ENCODE data around the gene FAM110D. TPM values are rescaled to one million over a fixed set of nuclear protein-coding genes. Genes with fewer than 3 reads are reported as not detected.

The FAM110D gene
- total and polyA plus RNA-seq, 2 experiments from 2014 or later, result 0.24 to 0.39 TPM

DNA sequence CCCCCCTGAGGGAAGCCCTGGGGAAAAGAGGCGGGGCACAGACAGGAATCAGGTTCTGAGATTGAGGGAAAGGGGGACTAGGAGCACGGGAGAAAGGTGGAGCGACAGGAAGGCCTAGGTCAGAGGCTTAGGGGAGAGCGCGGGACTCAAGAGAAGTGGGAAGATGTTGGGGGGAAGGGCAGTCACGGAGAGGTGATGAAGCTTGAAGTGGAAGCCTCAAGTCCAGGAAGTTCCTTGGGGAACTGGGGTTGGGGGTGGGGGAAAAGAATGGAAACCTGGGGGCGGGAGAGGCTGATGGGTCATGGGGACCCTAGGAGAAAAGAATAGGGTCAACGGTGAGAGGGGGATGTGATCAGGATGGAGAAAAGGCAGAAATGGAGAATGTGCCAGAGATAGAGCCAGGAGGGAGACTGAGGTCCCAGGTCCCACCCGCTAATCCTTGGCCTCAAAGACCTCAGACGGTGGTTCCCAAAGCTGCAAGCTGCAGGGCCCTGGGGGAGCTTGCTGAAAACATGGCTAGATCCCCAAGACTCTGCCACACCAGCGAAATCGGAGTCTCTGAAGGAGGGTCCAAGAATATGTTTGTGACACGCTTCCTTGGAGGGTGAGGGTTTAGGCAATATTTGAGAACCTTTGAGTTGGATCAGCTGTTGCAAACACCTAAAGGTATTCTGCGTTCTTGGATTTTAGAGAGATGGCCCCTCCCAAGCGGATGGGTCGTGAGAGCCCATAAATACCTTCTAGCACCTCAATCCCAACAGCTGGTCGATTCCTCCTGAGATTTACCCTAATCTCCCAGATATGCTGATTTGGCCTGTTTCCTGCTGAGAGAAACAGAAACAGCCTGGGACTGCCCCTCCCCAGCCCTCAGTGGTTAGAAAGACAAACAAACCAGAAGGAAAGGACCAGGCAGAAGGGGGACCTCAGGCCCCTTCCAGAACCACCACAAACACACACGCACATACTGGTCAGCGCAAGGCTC, 6.3 kb downstream of the FAM110D start (continued):
- TF ChIP-seq, protein P1, sequence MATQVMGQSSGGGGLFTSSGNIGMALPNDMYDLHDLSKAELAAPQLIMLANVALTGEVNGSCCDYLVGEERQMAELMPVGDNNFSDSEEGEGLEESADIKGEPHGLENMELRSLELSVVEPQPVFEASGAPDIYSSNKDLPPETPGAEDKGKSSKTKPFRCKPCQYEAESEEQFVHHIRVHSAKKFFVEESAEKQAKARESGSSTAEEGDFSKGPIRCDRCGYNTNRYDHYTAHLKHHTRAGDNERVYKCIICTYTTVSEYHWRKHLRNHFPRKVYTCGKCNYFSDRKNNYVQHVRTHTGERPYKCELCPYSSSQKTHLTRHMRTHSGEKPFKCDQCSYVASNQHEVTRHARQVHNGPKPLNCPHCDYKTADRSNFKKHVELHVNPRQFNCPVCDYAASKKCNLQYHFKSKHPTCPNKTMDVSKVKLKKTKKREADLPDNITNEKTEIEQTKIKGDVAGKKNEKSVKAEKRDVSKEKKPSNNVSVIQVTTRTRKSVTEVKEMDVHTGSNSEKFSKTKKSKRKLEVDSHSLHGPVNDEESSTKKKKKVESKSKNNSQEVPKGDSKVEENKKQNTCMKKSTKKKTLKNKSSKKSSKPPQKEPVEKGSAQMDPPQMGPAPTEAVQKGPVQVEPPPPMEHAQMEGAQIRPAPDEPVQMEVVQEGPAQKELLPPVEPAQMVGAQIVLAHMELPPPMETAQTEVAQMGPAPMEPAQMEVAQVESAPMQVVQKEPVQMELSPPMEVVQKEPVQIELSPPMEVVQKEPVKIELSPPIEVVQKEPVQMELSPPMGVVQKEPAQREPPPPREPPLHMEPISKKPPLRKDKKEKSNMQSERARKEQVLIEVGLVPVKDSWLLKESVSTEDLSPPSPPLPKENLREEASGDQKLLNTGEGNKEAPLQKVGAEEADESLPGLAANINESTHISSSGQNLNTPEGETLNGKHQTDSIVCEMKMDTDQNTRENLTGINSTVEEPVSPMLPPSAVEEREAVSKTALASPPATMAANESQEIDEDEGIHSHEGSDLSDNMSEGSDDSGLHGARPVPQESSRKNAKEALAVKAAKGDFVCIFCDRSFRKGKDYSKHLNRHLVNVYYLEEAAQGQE (IDR thresholded peaks at IDR 0.05; ENCODE audit: unreplicated experiment), result no peak
- TF ChIP-seq, protein P2, sequence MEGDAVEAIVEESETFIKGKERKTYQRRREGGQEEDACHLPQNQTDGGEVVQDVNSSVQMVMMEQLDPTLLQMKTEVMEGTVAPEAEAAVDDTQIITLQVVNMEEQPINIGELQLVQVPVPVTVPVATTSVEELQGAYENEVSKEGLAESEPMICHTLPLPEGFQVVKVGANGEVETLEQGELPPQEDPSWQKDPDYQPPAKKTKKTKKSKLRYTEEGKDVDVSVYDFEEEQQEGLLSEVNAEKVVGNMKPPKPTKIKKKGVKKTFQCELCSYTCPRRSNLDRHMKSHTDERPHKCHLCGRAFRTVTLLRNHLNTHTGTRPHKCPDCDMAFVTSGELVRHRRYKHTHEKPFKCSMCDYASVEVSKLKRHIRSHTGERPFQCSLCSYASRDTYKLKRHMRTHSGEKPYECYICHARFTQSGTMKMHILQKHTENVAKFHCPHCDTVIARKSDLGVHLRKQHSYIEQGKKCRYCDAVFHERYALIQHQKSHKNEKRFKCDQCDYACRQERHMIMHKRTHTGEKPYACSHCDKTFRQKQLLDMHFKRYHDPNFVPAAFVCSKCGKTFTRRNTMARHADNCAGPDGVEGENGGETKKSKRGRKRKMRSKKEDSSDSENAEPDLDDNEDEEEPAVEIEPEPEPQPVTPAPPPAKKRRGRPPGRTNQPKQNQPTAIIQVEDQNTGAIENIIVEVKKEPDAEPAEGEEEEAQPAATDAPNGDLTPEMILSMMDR (conservative IDR thresholded peaks at IDR 0.05; ENCODE audit: low read depth in 2 of 2), result no peak

DNA sequence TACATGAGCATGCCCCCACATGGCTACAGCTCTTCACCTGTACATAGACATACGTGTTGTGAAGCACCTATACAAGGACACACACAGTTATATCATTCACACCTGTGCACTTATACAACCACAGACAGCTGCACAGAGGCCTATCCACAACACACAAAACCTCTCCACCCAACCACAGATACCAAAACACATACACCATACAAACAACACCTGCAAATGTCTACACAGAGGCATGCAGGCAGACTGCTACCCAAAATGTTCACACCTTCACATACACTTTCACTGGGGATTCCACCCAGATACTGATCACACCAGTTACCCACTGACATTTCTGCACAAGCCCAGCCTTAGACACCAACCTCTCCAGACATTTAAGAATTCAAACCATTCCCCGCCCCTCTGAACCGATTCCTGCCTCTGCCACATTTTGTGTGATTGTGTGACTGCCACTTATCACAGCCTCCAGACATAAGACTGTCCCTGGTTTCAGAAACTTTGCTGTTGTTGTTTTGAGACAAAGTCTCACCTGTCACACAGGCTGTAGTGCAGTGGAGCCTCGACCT, 7.9 kb downstream of the FAM110D start:
- H3K4me3 Mint-ChIP-seq, result no peak overlapping the region; the same call in 2 of the 3 replicates
- peaks cover 9% of the 10 kb centered on the region; the same call in 1 of the 2 replicates for H3F3A ChIP-seq (replicated peaks; ENCODE audit: low read depth)
- H3K27me3 Mint-ChIP-seq (ENCODE audit: insufficient read depth, low read depth, poor library complexity), result peaks cover 58% of the 10 kb centered on the region
- H3K9me3 Mint-ChIP-seq, result peaks cover 3% of the 10 kb centered on the region; the same call in 1 of the 3 replicates
- no peaks in the 10 kb centered on the region for H4K20me1 ChIP-seq (replicated peaks; ENCODE audit: insufficient read depth)
- no peaks in the 10 kb centered on the region; the same call in 2 of the 3 replicates for H3K36me3 Mint-ChIP-seq (ENCODE audit: low read depth)
- ATAC-seq (no peak), DNase-seq (ENCODE audit: low spot score) (no peak)
- no peak overlapping the region for H3K27ac ChIP-seq (ENCODE audit: low read depth)
- peaks cover 57% of the 10 kb centered on the region for H3K27me3 ChIP-seq (ENCODE audit: insufficient read depth)
- H3K9me2 ChIP-seq (ENCODE audit: insufficient read depth), result no peaks in the 10 kb centered on the region
- H3K79me2 ChIP-seq (replicated peaks; ENCODE audit: insufficient read depth), result 0 out of 2 replicates have a peak, but pooled peaks cover 4% of the 10 kb centered on the region
- no peak overlapping the region for H3K4me2 ChIP-seq
- peaks cover 28% of the 10 kb centered on the region for H3K4me1 Mint-ChIP-seq
- no peak overlapping the region for H3K27ac Mint-ChIP-seq
- H3K4me3 ChIP-seq, result no peak overlapping the region
- no peaks in the 10 kb centered on the region for H3K36me3 ChIP-seq (ENCODE audit: insufficient read depth)
- H2AFZ ChIP-seq, result no peak overlapping the region
- TF ChIP-seq, protein P2 (conservative IDR thresholded peaks at IDR 0.05; ENCODE audit: low read depth in 2 of 2), result no peak
- no peak for TF ChIP-seq ZNF331 (CRISPR knock-in tag; IDR thresholded peaks at IDR 0.05; ENCODE audit: low read depth)
- no peak for TF ChIP-seq CREB1 (CRISPR knock-in tag; IDR thresholded peaks at IDR 0.05; ENCODE audit: low read depth)
- TF ChIP-seq, protein P3, sequence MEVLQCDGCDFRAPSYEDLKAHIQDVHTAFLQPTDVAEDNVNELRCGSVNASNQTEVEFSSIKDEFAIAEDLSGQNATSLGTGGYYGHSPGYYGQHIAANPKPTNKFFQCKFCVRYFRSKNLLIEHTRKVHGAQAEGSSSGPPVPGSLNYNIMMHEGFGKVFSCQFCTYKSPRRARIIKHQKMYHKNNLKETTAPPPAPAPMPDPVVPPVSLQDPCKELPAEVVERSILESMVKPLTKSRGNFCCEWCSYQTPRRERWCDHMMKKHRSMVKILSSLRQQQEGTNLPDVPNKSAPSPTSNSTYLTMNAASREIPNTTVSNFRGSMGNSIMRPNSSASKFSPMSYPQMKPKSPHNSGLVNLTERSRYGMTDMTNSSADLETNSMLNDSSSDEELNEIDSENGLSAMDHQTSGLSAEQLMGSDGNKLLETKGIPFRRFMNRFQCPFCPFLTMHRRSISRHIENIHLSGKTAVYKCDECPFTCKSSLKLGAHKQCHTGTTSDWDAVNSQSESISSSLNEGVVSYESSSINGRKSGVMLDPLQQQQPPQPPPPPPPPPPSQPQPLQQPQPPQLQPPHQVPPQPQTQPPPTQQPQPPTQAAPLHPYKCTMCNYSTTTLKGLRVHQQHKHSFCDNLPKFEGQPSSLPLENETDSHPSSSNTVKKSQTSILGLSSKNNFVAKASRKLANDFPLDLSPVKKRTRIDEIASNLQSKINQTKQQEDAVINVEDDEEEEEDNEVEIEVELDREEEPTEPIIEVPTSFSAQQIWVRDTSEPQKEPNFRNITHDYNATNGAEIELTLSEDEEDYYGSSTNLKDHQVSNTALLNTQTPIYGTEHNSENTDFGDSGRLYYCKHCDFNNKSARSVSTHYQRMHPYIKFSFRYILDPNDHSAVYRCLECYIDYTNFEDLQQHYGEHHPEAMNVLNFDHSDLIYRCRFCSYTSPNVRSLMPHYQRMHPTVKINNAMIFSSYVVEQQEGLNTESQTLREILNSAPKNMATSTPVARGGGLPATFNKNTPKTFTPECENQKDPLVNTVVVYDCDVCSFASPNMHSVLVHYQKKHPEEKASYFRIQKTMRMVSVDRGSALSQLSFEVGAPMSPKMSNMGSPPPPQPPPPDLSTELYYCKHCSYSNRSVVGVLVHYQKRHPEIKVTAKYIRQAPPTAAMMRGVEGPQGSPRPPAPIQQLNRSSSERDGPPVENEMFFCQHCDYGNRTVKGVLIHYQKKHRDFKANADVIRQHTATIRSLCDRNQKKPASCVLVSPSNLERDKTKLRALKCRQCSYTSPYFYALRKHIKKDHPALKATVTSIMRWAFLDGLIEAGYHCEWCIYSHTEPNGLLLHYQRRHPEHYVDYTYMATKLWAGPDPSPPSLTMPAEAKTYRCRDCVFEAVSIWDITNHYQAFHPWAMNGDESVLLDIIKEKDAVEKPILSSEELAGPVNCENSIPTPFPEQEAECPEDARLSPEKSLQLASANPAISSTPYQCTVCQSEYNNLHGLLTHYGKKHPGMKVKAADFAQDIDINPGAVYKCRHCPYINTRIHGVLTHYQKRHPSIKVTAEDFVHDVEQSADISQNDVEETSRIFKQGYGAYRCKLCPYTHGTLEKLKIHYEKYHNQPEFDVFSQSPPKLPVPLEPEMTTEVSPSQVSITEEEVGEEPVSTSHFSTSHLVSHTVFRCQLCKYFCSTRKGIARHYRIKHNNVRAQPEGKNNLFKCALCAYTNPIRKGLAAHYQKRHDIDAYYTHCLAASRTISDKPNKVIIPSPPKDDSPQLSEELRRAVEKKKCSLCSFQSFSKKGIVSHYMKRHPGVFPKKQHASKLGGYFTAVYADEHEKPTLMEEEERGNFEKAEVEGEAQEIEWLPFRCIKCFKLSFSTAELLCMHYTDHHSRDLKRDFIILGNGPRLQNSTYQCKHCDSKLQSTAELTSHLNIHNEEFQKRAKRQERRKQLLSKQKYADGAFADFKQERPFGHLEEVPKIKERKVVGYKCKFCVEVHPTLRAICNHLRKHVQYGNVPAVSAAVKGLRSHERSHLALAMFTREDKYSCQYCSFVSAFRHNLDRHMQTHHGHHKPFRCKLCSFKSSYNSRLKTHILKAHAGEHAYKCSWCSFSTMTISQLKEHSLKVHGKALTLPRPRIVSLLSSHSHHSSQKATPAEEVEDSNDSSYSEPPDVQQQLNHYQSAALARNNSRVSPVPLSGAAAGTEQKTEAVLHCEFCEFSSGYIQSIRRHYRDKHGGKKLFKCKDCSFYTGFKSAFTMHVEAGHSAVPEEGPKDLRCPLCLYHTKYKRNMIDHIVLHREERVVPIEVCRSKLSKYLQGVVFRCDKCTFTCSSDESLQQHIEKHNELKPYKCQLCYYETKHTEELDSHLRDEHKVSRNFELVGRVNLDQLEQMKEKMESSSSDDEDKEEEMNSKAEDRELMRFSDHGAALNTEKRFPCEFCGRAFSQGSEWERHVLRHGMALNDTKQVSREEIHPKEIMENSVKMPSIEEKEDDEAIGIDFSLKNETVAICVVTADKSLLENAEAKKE (CRISPR knock-in tag; IDR thresholded peaks at IDR 0.05), result no peak
- no peak for TF ChIP-seq EZH2phosphoT487 (IDR thresholded peaks at IDR 0.05; ENCODE audit: unreplicated experiment)
- H3K4me1 ChIP-seq (ENCODE audit: insufficient read depth), result peaks cover 28% of the 10 kb centered on the region
